IPS DF 6.9 (cell line): ENCODE results near the gene SGMS2.

Source experiments
- DNase-seq: peaks from one replicate; pipeline ENCODE4 v3.0.0-alpha.2; 2013; ENCODE audit warnings: low read depth, low spot score
- H3K27ac ChIP-seq: one replicate; pipeline ENCODE4 v1.5.1; 2013; ENCODE audit warnings: low read length, control low read depth
- H3K27me3 ChIP-seq: 2 replicates; pipeline ENCODE4 v1.6.1; 2013; ENCODE audit warnings: mild to moderate bottlenecking, low read length; ENCODE audit not compliant: control insufficient read depth, insufficient read depth
- H3K36me3 ChIP-seq: 2 replicates; pipeline ENCODE4 v1.6.1; 2013; ENCODE audit warnings: low read length; ENCODE audit not compliant: control insufficient read depth, insufficient read depth
- H3K4me1 ChIP-seq: 2 replicates; pipeline ENCODE4 v1.6.1; 2013; ENCODE audit warnings: low read length; ENCODE audit not compliant: control insufficient read depth, insufficient read depth
- H3K4me3 ChIP-seq: 2 replicates; pipeline ENCODE4 v1.5.1; 2013; ENCODE audit warnings: mild to moderate bottlenecking, low read length
- H3K9me3 ChIP-seq: 2 replicates; pipeline ENCODE4 v1.6.1; 2013; ENCODE audit warnings: low read length, inconsistent platforms; ENCODE audit not compliant: control insufficient read depth, insufficient read depth
- WGBS: extraction: QIAGEN DNeasy Blood & Tissue Kit; methylation state at CpG from one replicate; pipeline ENCODE4 v1.1.7; 2013; ENCODE audit warnings: mixed read lengths, missing lambda C conversion rate; ENCODE audit not compliant: insufficient read length, insufficient coverage; 5-methylcytosine and 5-hydroxymethylcytosine counted together

SGMS2 gene

GRCh38 chr4:107804956-107805355, 19.8 kb upstream of the SGMS2 start:
- Histone ChIP-seq H3K27me3 (no peaks in the 10 kb centered on the region), H3K36me3 (no peaks in the 10 kb centered on the region), H3K27ac (no peak overlapping the region), H3K4me1 (no peaks in the 10 kb centered on the region), H3K4me3 (no peak overlapping the region), H3K9me3 (no peaks in the 10 kb centered on the region)
- no CpG with 5 or more reads among the region's 3 CpGs for WGBS
- DNase-seq = no peak

GRCh38 chr4:107806196-107806595, 18.5 kb upstream of the SGMS2 start:
- no peak overlapping the region for H3K27ac ChIP-seq
- DNase-seq = no peak
- no peaks in the 10 kb centered on the region for H3K4me1 ChIP-seq
- H3K9me3 ChIP-seq = no peaks in the 10 kb centered on the region
- WGBS = no CpG with 5 or more reads among the region's 2 CpGs
- no peaks in the 10 kb centered on the region for H3K36me3 ChIP-seq
- H3K27me3 ChIP-seq = no peaks in the 10 kb centered on the region
- H3K4me3 ChIP-seq = no peak overlapping the region

GRCh38 chr4:107808572-107808971, 16.2 kb upstream of the SGMS2 start:
- Histone ChIP-seq H3K27ac (no peak overlapping the region), H3K4me1 (no peaks in the 10 kb centered on the region), H3K27me3 (no peaks in the 10 kb centered on the region), H3K36me3 (no peaks in the 10 kb centered on the region), H3K9me3 (no peaks in the 10 kb centered on the region), H3K4me3 (no peak overlapping the region)
- WGBS = no CpG with 5 or more reads among the region's 4 CpGs
- no peak for DNase-seq

- Histone ChIP-seq H3K9me3 (no peaks in the 10 kb centered on the region), H3K27ac (no peak overlapping the region)
Measured at GRCh38 chr4:107809210-107809609, 15.5 kb upstream of the SGMS2 start.

GRCh38 chr4:107814758-107815157, 10.0 kb upstream of the SGMS2 start:
- no peaks in the 10 kb centered on the region for H3K9me3 ChIP-seq
- no peak overlapping the region for H3K27ac ChIP-seq
- no peaks in the 10 kb centered on the region for H3K4me1 ChIP-seq
- no peak for DNase-seq
- no peak overlapping the region for H3K4me3 ChIP-seq
- H3K36me3 ChIP-seq = no peaks in the 10 kb centered on the region
- WGBS = no CpG with 5 or more reads among the region's 1 CpG
- H3K27me3 ChIP-seq = peaks cover 11% of the 10 kb centered on the region

More at GRCh38 chr4:107809210-107809609, 15.5 kb upstream of the SGMS2 start:
- Histone ChIP-seq H3K4me1 (no peaks in the 10 kb centered on the region), H3K4me3 (no peak overlapping the region), H3K27me3 (no peaks in the 10 kb centered on the region), H3K36me3 (no peaks in the 10 kb centered on the region)
- no CpG with 5 or more reads among the region's 4 CpGs for WGBS
- no peak for DNase-seq

- no peak overlapping the region for H3K27ac ChIP-seq
- no CpG with 5 or more reads among the region's 1 CpG for WGBS
Measured at GRCh38 chr4:107815158-107815557, 9.6 kb upstream of the SGMS2 start.

GRCh38 chr4:107818301-107818910, 6.3 kb upstream of the SGMS2 start:
- DNase-seq = no peak
- Histone ChIP-seq H3K9me3 (no peaks in the 10 kb centered on the region), H3K27ac (no peak overlapping the region), H3K4me3 (no peak overlapping the region), H3K27me3 (peaks cover 38% of the 10 kb centered on the region), H3K4me1 (no peaks in the 10 kb centered on the region), H3K36me3 (no peaks in the 10 kb centered on the region)
- no CpG with 5 or more reads among the region's 3 CpGs for WGBS

More at GRCh38 chr4:107815158-107815557, 9.6 kb upstream of the SGMS2 start:
- no peaks in the 10 kb centered on the region for H3K4me1 ChIP-seq
- H3K27me3 ChIP-seq = peaks cover 15% of the 10 kb centered on the region
- no peak for DNase-seq
- no peak overlapping the region for H3K4me3 ChIP-seq
- no peaks in the 10 kb centered on the region for H3K36me3 ChIP-seq
- H3K9me3 ChIP-seq = no peaks in the 10 kb centered on the region

GRCh38 chr4:107823870-107824349, 822 bp upstream of the SGMS2 start:
- H3K4me3 ChIP-seq = peak overlapping the region; percentile 27; the same call in 1 of the 2 replicates
- peak; percentile 22 for DNase-seq
- no CpG with 5 or more reads among the region's 11 CpGs for WGBS
- no peaks in the 10 kb centered on the region for H3K36me3 ChIP-seq
- H3K9me3 ChIP-seq = no peaks in the 10 kb centered on the region
- no peak overlapping the region for H3K27ac ChIP-seq
- peaks cover 69% of the 10 kb centered on the region for H3K27me3 ChIP-seq
- no peaks in the 10 kb centered on the region for H3K4me1 ChIP-seq

GRCh38 chr4:107825072-107825824, 516 bp downstream of the SGMS2 start:
- no peak for DNase-seq
- no peak overlapping the region for H3K27ac ChIP-seq
- no peaks in the 10 kb centered on the region for H3K9me3 ChIP-seq
- H3K27me3 ChIP-seq = peaks cover 58% of the 10 kb centered on the region
- H3K4me1 ChIP-seq = no peaks in the 10 kb centered on the region
- WGBS = no CpG with 5 or more reads among the region's 39 CpGs
- H3K4me3 ChIP-seq = peak overlapping the region; percentile 27; the same call in 1 of the 2 replicates
- no peaks in the 10 kb centered on the region for H3K36me3 ChIP-seq

- WGBS = no CpG with 5 or more reads among the region's 5 CpGs
- Histone ChIP-seq H3K4me1 (no peaks in the 10 kb centered on the region), H3K36me3 (no peaks in the 10 kb centered on the region), H3K27me3 (peaks cover 50% of the 10 kb centered on the region), H3K27ac (no peak overlapping the region), H3K4me3 (no peak overlapping the region), H3K9me3 (no peaks in the 10 kb centered on the region)
- no peak for DNase-seq
Measured at GRCh38 chr4:107826421-107826980, 1.8 kb downstream of the SGMS2 start.
